ENCODE data around the gene FREM1.
A peak's percentile ranks its signal among the peaks of the same experiment; 100 is the strongest.

Gene FREM1

GRCh38 chr9:14766299-14766698 is 143.9 kb downstream of the FREM1 start:
- no peaks in the 10 kb centered on the region for H4K20me1 ChIP-seq
- H3K9ac ChIP-seq, result no peak overlapping the region
- H3K36me3 ChIP-seq, result no peaks in the 10 kb centered on the region
- H3K27ac ChIP-seq, result no peak overlapping the region
- H3K4me1 ChIP-seq, result no peaks in the 10 kb centered on the region
- no peak overlapping the region for H3K4me3 ChIP-seq
- no peak for TF ChIP-seq Cebpa-rat (IDR thresholded peaks at IDR 0.05)
- H3K9me3 ChIP-seq (replicated peaks in 1 of 11), result no peaks in the 10 kb centered on the region
- H3K27me3 ChIP-seq, result no peaks in the 10 kb centered on the region
- no peak overlapping the region for H3K4me2 ChIP-seq

DNA sequence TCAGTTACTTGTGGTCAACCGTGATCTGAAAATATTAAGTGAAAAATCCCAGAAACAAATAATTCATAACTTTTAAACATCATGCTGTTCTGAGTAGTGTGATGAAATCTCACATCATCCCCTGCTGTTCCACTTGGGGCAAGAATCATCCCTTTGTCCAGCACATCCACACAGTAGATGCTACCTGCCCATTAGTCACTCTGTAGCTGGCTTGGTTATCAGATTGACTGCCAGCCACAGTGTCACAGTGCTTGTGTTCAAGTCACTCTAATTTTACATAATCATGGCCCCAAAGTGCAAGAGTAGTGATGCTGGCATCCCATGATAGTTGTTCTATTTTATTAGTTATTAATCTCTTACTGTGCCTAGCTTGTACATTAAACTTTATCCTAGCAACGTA is 148.6 kb downstream of the FREM1 start:
- Histone ChIP-seq H3K4me3 (no peak overlapping the region), H3K4me1 (no peaks in the 10 kb centered on the region), H3K9ac (no peak overlapping the region), H3K4me2 (no peak overlapping the region), H3K27ac (no peak overlapping the region), H3K36me3 (no peaks in the 10 kb centered on the region), H3K9me3 (replicated peaks in 1 of 11) (no peaks in the 10 kb centered on the region), H3K27me3 (no peaks in the 10 kb centered on the region), H4K20me1 (no peaks in the 10 kb centered on the region)
- TF ChIP-seq Cebpa-rat (IDR thresholded peaks at IDR 0.05), result no peak

DNA sequence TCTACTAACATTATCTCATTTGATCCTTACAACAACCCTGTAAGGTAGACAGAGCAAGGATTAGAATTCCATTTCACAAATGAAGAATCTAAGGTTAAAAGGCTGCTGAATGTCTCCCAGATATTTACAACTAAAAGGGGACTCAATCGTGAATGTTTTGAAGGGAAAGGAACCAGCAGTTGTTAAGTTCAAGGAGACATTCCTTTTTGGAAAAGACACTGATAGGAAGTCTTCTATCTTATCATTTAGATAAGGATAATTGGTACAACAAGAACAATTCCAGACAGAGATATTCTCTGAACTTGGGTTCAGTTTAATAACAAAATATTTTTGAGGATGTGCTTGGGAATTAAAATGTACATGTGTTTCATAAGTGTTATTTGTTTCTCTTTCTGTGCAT is 150.2 kb downstream of the FREM1 start:
- Histone ChIP-seq H3K9me3 (replicated peaks in 1 of 11) (no peaks in the 10 kb centered on the region), H3K9ac (no peak overlapping the region), H4K20me1 (no peaks in the 10 kb centered on the region), H3K36me3 (no peaks in the 10 kb centered on the region), H3K27ac (no peak overlapping the region), H3K4me1 (no peaks in the 10 kb centered on the region), H3K4me3 (no peak overlapping the region), H3K4me2 (no peak overlapping the region), H3K27me3 (no peaks in the 10 kb centered on the region)
- no peak for TF ChIP-seq Cebpa-rat (IDR thresholded peaks at IDR 0.05)

GRCh38 chr9:14756291-14756690 is 153.9 kb downstream of the FREM1 start:
- H3K9me3 ChIP-seq (replicated peaks in 1 of 11), result no peaks in the 10 kb centered on the region
- H3K4me3 ChIP-seq, result no peak overlapping the region
- H3K9ac ChIP-seq, result no peak overlapping the region
- H3K27me3 ChIP-seq, result no peaks in the 10 kb centered on the region
- H4K20me1 ChIP-seq, result no peaks in the 10 kb centered on the region
- no peak overlapping the region for H3K4me2 ChIP-seq
- H3K36me3 ChIP-seq, result no peaks in the 10 kb centered on the region
- peaks cover 0 to 1% (median 0%) of the 10 kb centered on the region in 10 experiments; a peak in 3 of 20 replicates for H3K4me1 ChIP-seq
- no peak for TF ChIP-seq Cebpa-rat (IDR thresholded peaks at IDR 0.05)
- H3K27ac ChIP-seq, result no peak overlapping the region

DNA sequence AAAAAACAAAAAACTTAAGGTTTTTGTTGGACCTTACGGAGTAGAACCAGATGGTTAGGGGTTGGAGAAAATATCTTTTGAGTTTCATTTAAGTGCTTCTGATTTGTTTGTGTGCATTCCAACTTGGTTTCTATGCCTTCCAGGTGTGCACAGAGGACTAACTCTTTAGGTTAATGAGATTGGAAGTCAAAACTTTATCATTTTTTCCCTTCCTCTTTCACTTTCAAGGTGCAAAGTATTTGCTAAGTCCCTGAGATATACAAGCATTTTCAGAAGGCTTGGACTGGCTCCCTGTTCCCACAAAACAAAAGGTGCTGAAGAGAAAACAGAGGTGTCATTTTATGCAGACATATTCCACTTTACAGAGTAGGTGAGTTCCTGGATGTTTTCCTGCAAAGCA is 157.4 kb downstream of the FREM1 start:
- Histone ChIP-seq H4K20me1 (no peaks in the 10 kb centered on the region), H3K27ac (no peak overlapping the region), H3K4me2 (no peak overlapping the region), H3K27me3 (0 out of 22 replicates have a peak, but pooled peaks cover 0 to 10% (median 0%) of the 10 kb centered on the region in 11 experiments), H3K9me3 (replicated peaks in 1 of 11) (no peaks in the 10 kb centered on the region), H3K9ac (no peak overlapping the region), H3K4me3 (no peak overlapping the region), H3K36me3 (no peaks in the 10 kb centered on the region), H3K4me1 (peaks cover 0 to 25% (median 18%) of the 10 kb centered on the region in 10 experiments; a peak in 16 of 20 replicates)
- TF ChIP-seq Cebpa-rat (IDR thresholded peaks at IDR 0.05), result no peak

DNA sequence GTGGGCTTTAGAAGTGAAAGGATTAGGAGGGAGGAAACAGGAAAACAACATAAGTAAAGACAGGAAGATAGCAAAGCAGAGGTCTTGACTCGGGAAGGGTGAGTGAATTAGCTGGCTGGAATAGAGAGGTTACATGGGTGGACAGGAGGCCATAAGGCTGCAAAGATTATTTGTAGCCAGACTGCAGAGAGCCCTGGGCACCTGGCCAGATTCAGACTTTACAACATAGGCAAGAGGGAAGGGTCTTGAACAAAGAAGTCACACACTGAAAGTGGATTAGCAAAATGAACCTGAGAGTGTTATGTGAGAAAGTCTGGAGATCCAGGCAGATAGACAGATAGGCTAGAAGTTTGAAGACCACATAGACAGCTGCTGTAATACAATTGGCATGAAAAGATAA is 158.0 kb downstream of the FREM1 start:
- Histone ChIP-seq H3K36me3 (no peaks in the 10 kb centered on the region), H3K4me2 (no peak overlapping the region), H3K27ac (no peak overlapping the region), H3K4me3 (no peak overlapping the region), H3K9ac (no peak overlapping the region), H3K27me3 (0 out of 22 replicates have a peak, but pooled peaks cover 0 to 10% (median 0%) of the 10 kb centered on the region in 11 experiments), H3K9me3 (replicated peaks in 1 of 11) (no peaks in the 10 kb centered on the region), H4K20me1 (no peaks in the 10 kb centered on the region), H3K4me1 (peaks cover 0 to 25% (median 18%) of the 10 kb centered on the region in 10 experiments; a peak in 16 of 20 replicates)
- TF ChIP-seq Cebpa-rat (IDR thresholded peaks at IDR 0.05), result no peak

DNA sequence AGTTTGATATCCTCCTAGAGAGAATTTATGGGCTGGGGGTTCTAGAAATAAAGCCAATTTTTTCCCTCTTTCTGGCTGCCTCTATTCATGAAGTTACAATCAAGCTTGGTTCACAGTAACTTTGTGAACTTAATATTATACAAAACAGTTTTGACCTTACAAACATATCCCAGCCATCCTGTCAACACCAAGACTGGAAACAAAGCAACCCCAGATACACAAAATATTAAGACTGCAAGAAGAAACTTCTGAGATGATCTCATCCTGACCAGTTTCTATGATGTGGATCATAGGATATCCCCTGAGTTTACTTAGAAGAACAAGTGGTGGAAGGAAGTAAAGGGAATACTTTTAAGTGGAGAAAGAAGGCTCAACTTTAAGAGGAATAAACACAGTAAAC is 159.4 kb downstream of the FREM1 start:
- no peak overlapping the region for H3K9ac ChIP-seq
- H3K4me1 ChIP-seq, result peaks cover 0 to 25% (median 18%) of the 10 kb centered on the region in 10 experiments; a peak in 16 of 20 replicates
- H3K4me2 ChIP-seq, result peak overlapping the region in 8 of 11 experiments; percentile 46 to 83 (median 66); a peak in 15 of 22 replicates
- no peak for TF ChIP-seq Cebpa-rat (IDR thresholded peaks at IDR 0.05)
- H3K27ac ChIP-seq, result no peak overlapping the region
- H3K4me3 ChIP-seq, result no peak overlapping the region
- no peaks in the 10 kb centered on the region for H3K9me3 ChIP-seq (replicated peaks in 1 of 11)
- H4K20me1 ChIP-seq, result no peaks in the 10 kb centered on the region
- H3K27me3 ChIP-seq, result 0 out of 22 replicates have a peak, but pooled peaks cover 0 to 10% (median 0%) of the 10 kb centered on the region in 11 experiments
- no peaks in the 10 kb centered on the region for H3K36me3 ChIP-seq

- no peaks in the 10 kb centered on the region for H3K36me3 ChIP-seq
- H4K20me1 ChIP-seq, result no peaks in the 10 kb centered on the region
- H3K4me3 ChIP-seq, result no peak overlapping the region
- H3K9me3 ChIP-seq (replicated peaks in 1 of 11), result peaks cover 0 to 2% (median 0%) of the 10 kb centered on the region in 11 experiments; a peak in 1 of 22 replicates
- H3K9ac ChIP-seq, result no peak overlapping the region
- peak overlapping the region; percentile 8 to 83 (median 60); a peak in 20 of 22 replicates for H3K4me2 ChIP-seq
- peaks cover 0 to 25% (median 18%) of the 10 kb centered on the region in 10 experiments; a peak in 16 of 20 replicates for H3K4me1 ChIP-seq
- 0 out of 22 replicates have a peak, but pooled peaks cover 0 to 10% (median 0%) of the 10 kb centered on the region in 11 experiments for H3K27me3 ChIP-seq
- no peak for TF ChIP-seq Cebpa-rat (IDR thresholded peaks at IDR 0.05)
- H3K27ac ChIP-seq, result no peak overlapping the region
These were observed 160.5 kb downstream of the FREM1 start for GRCh38 chr9:14749741-14750211.

GRCh38 chr9:14748373-14748772 is 161.9 kb downstream of the FREM1 start:
- Histone ChIP-seq H3K27me3 (0 out of 22 replicates have a peak, but pooled peaks cover 0 to 10% (median 0%) of the 10 kb centered on the region in 11 experiments), H3K36me3 (no peaks in the 10 kb centered on the region), H3K4me1 (peaks cover 0 to 25% (median 18%) of the 10 kb centered on the region in 10 experiments; a peak in 16 of 20 replicates), H3K4me3 (no peak overlapping the region), H3K4me2 (no peak overlapping the region), H4K20me1 (no peaks in the 10 kb centered on the region), H3K9me3 (replicated peaks in 1 of 11) (peaks cover 0 to 3% (median 0%) of the 10 kb centered on the region in 11 experiments; a peak in 1 of 22 replicates), H3K9ac (no peak overlapping the region), H3K27ac (no peak overlapping the region)
- no peak for TF ChIP-seq Cebpa-rat (IDR thresholded peaks at IDR 0.05)

DNA sequence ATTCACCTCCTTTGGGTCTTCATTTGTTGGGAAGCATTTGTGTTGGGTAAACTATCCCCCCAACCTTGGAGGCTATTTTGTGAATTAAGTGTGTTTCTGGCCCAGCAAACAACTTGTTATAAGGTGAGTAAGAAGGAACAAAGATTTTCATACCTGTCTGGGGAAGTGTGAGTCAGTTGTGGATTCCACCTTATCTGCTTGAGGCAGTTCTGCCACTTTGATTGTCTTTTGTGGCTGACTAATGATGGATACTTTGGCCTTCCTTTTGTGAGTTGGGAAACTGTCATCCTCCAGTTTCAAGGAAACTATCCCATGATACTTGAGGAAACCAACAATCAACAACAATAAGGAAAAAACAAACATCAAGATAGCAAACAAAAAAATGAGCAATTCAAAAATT is 163.1 kb downstream of the FREM1 start:
- no peak overlapping the region for H3K9ac ChIP-seq

More for the DNA sequence above, 163.1 kb downstream of the FREM1 start:
- no peak overlapping the region for H3K27ac ChIP-seq
- H3K36me3 ChIP-seq, result no peaks in the 10 kb centered on the region
- H3K4me3 ChIP-seq, result no peak overlapping the region
- no peak overlapping the region for H3K4me2 ChIP-seq
- peaks cover 0 to 3% (median 0%) of the 10 kb centered on the region in 11 experiments; a peak in 1 of 22 replicates for H3K9me3 ChIP-seq (replicated peaks in 1 of 11)
- TF ChIP-seq Cebpa-rat (IDR thresholded peaks at IDR 0.05), result no peak
- H3K27me3 ChIP-seq, result 0 out of 22 replicates have a peak, but pooled peaks cover 0 to 10% (median 0%) of the 10 kb centered on the region in 11 experiments
- peaks cover 0 to 25% (median 18%) of the 10 kb centered on the region in 10 experiments; a peak in 16 of 20 replicates for H3K4me1 ChIP-seq
- H4K20me1 ChIP-seq, result no peaks in the 10 kb centered on the region

Measured in BLaER1 treated with 17β-estradiol and CSF1 and Interleukin-3, amounts not matched to agents 10 nM and 100 nM (cell line).